PFSK-1 (cell line): Measurements from ENCODE around the gene WFDC1.

Experiments
- FOXP2 ChIP-seq: optimal IDR thresholded peaks from 2 replicates; pipeline ENCODE3; 2011; ENCODE audit warnings: borderline replicate concordance, control low read depth, inconsistent platforms; ENCODE audit not compliant: insufficient read depth; ENCODE audit errors: extremely low read length, extremely low read depth
- POLR2AphosphoS5 ChIP-seq: IDR thresholded peaks from 2 replicates; pipeline ENCODE4 v1.6.1; 2012; ENCODE audit warnings: low read depth, mild to moderate bottlenecking, control low read depth, low read length, moderate library complexity
- REST ChIP-seq, 2 experiments: IDR thresholded peaks; 2 replicates each; pipeline versions ENCODE4 v1.6.1 to v1.8.0; 2011 to 2012; ENCODE audit warnings: low read depth in 2 of 2, low read length in 2 of 2, control low read depth in 1 of 2, inconsistent platforms in 1 of 2, mild to moderate bottlenecking in 1 of 2, moderate library complexity in 1 of 2; ENCODE audit not compliant: insufficient read depth in 1 of 2
- SIN3A ChIP-seq: IDR thresholded peaks from 2 replicates; pipeline ENCODE4 v1.6.1; 2012; ENCODE audit warnings: mild to moderate bottlenecking, low read length, moderate library complexity, borderline replicate concordance; ENCODE audit not compliant: insufficient read depth
- TAF1 ChIP-seq: IDR thresholded peaks from 2 replicates; pipeline ENCODE4 v1.6.1; 2012; ENCODE audit warnings: low read length, control low read depth, borderline replicate concordance; ENCODE audit not compliant: insufficient read depth

WFDC1 gene

GRCh38 chr16:84350685-84351400 is 56.2 kb downstream of the WFDC1 start:
- TF ChIP-seq POLR2AphosphoS5 (no peak), REST (IDR thresholded peaks at IDR 0.05; ENCODE audit: insufficient read depth in 1 of 2, low read depth in 2 of 2, low read length in 2 of 2) (no peak), FOXP2 (no peak), TAF1 (no peak), SIN3A (no peak)

- TF ChIP-seq POLR2AphosphoS5 (no peak), FOXP2 (no peak), TAF1 (no peak), SIN3A (no peak), REST (IDR thresholded peaks at IDR 0.05; ENCODE audit: insufficient read depth in 1 of 2, low read depth in 2 of 2, low read length in 2 of 2) (no peak)
These were observed 57.0 kb downstream of the WFDC1 start for GRCh38 chr16:84351630-84352029.

- TF ChIP-seq SIN3A = no peak
- TF ChIP-seq POLR2AphosphoS5 = no peak
- no peak for TF ChIP-seq TAF1
- TF ChIP-seq REST (IDR thresholded peaks at IDR 0.05; ENCODE audit: insufficient read depth in 1 of 2, low read depth in 2 of 2, low read length in 2 of 2) = no peak
- TF ChIP-seq FOXP2 = no peak
These were observed 59.6 kb downstream of the WFDC1 start for GRCh38 chr16:84354306-84354705.

GRCh38 chr16:84355149-84355548 is 60.5 kb downstream of the WFDC1 start:
- TF ChIP-seq POLR2AphosphoS5 (no peak), TAF1 (no peak), FOXP2 (no peak), REST (IDR thresholded peaks at IDR 0.05; ENCODE audit: insufficient read depth in 1 of 2, low read depth in 2 of 2, low read length in 2 of 2) (no peak), SIN3A (no peak)

- TF ChIP-seq POLR2AphosphoS5 (no peak), FOXP2 (no peak), TAF1 (no peak), REST (IDR thresholded peaks at IDR 0.05; ENCODE audit: insufficient read depth in 1 of 2, low read depth in 2 of 2, low read length in 2 of 2) (no peak), SIN3A (no peak)
These were observed 61.5 kb downstream of the WFDC1 start for GRCh38 chr16:84356176-84356575.
